Dermis microvascular lymphatic vessel endothelial cell (primary cell): ENCODE measurements around the gene CARHSP1. TPM values are rescaled to one million over a fixed set of nuclear protein-coding genes. Genes with fewer than 3 reads are reported as not detected.

Experiments used
- total RNA-seq: library from RNA; depleted of rRNA; stranded (reverse); fragments of >200 nt; gene quantifications from 2 replicates; pipeline ENCODE4 v1.2.1, GENCODE V29; 2014

The CARHSP1 gene
- total RNA-seq, 1 donor from 2014 or later = 148 TPM

Other genes starting within 250 kb of the CARHSP1 start
- 8.9 and 14.9 TPM in 2 replicates for gene METTL22, start 247.3 kb downstream of the CARHSP1 start, total RNA-seq
- 1.2 and 2.0 TPM in 2 replicates for gene ABAT, start 194.4 kb downstream of the CARHSP1 start, total RNA-seq
- gene TMEM186, start 71.4 kb downstream of the CARHSP1 start, total RNA-seq = 4.4 and 4.8 TPM in 2 replicates
- gene PMM2, start 71.2 kb downstream of the CARHSP1 start, total RNA-seq = 13.5 and 17.8 TPM in 2 replicates
- gene LITAFD, start 13.3 kb upstream of the CARHSP1 start, total RNA-seq = not detected in 2 replicates
- 42.0 and 52.1 TPM in 2 replicates for gene USP7, start 94.9 kb upstream of the CARHSP1 start, total RNA-seq
- gene HAPSTR1, start 222.6 kb upstream of the CARHSP1 start, total RNA-seq = 45.7 and 50.7 TPM in 2 replicates